22Rv1 (cell line): ENCODE results near the gene GPR173.

ENCODE experiments used
- H3K27ac ChIP-seq: fragments of 450-650 bp; 2 replicates; pipeline ENCODE4 v1.5.1; 2017
- ZFX ChIP-seq: fragments of 450-650 bp; IDR thresholded peaks from 2 replicates; pipeline ENCODE4 v1.6.1; 2017; ENCODE audit warnings: antibody characterized with exemption, borderline replicate concordance
- TF ChIP-seq, protein P1 (sequence below): fragments of 450-650 bp; IDR thresholded peaks from 2 replicates; pipeline ENCODE4 v1.5.1; 2017; ENCODE audit warnings: mild to moderate bottlenecking

The GPR173 gene

GRCh38 chrX:53084043-53084570 lies 35.5 kb downstream of the GPR173 start:
- 0 out of 2 replicates have a peak overlapping the region, but pooled peaks have one; percentile 7 for H3K27ac ChIP-seq
- TF ChIP-seq, protein P1, sequence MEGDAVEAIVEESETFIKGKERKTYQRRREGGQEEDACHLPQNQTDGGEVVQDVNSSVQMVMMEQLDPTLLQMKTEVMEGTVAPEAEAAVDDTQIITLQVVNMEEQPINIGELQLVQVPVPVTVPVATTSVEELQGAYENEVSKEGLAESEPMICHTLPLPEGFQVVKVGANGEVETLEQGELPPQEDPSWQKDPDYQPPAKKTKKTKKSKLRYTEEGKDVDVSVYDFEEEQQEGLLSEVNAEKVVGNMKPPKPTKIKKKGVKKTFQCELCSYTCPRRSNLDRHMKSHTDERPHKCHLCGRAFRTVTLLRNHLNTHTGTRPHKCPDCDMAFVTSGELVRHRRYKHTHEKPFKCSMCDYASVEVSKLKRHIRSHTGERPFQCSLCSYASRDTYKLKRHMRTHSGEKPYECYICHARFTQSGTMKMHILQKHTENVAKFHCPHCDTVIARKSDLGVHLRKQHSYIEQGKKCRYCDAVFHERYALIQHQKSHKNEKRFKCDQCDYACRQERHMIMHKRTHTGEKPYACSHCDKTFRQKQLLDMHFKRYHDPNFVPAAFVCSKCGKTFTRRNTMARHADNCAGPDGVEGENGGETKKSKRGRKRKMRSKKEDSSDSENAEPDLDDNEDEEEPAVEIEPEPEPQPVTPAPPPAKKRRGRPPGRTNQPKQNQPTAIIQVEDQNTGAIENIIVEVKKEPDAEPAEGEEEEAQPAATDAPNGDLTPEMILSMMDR, result no peak
- TF ChIP-seq ZFX, result no peak

DNA sequence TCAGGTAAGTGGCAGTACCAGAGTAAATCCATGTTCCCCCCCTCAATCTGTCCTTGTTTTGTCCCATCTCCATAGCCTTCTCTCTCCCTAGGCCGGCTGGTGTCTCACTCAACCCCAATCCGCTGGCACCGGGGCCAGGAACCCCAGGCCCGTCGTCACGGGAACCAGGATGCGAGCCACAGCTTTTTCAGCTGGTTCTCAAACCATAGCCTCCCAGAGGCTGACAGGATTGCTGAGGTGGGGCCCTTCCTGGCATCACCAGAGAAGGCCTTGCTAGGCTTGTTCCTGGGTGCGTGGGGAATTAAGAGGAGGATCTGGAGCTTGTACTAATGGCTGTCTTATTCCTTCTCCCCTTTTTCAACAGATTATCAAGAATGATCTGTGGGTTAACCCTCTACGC lies 36.3 kb downstream of the GPR173 start:
- TF ChIP-seq ZFX, result no peak
- TF ChIP-seq, protein P1, result no peak
- 0 out of 2 replicates have a peak overlapping the region, but pooled peaks have one; percentile 7 for H3K27ac ChIP-seq

GRCh38 chrX:53085661-53086229 lies 37.2 kb downstream of the GPR173 start:
- H3K27ac ChIP-seq, result peak overlapping the region; percentile 85
- TF ChIP-seq, protein P1, result no peak
- TF ChIP-seq ZFX, result no peak

- TF ChIP-seq, protein P1, result no peak
- TF ChIP-seq ZFX, result no peak
- peak overlapping the region; percentile 85 for H3K27ac ChIP-seq
Measured at GRCh38 chrX:53086464-53086863, 37.9 kb downstream of the GPR173 start.

DNA sequence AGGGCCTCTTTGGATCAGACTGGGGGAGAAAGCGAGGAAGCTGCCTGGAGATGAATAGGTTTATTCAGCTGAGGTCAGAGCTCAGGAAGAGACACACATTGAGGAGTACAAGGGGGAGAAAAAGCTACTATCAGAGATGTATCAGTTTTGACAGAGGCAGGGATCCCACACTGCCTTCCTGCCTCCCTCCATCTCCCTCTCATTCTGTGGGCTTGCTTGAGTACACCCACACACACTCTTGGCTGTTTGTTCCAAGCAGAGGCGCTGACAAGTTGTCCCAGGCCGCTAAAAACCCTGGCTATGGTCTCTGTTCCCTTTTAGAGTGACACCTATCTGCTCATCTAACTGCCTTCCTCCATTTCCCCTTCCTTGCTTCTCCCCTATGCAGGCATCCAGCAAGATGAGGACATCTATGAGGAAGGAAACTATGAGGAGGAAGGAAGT lies 38.8 kb downstream of the GPR173 start:
- TF ChIP-seq, protein P1, result no peak
- no peak for TF ChIP-seq ZFX
- peak overlapping the region; percentile 85 for H3K27ac ChIP-seq

GRCh38 chrX:53088136-53088974 lies 39.8 kb downstream of the GPR173 start:
- peak overlapping the region; percentile 85 for H3K27ac ChIP-seq
- TF ChIP-seq, protein P1, result no peak
- TF ChIP-seq ZFX, result no peak
